H9 (cell line): ENCODE data around the gene MYH9. TPM values are rescaled to one million over a fixed set of nuclear protein-coding genes. Genes with fewer than 3 reads are reported as not detected.

ENCODE experiments used
- DNase-seq: peaks from one replicate; pipeline ENCODE4 v3.0.0-alpha.2; 2017
- H2AFZ ChIP-seq: one replicate; pipeline ENCODE4 v1.6.1; 2013; ENCODE audit warnings: mild to moderate bottlenecking, low read length, control low read depth, moderate library complexity
- H2AK5ac ChIP-seq: 2 replicates; pipeline ENCODE4 v1.6.1; 2013; ENCODE audit warnings: low read length, control low read depth, mixed read lengths; ENCODE audit not compliant: insufficient read length
- H2BK120ac ChIP-seq: one replicate; pipeline ENCODE4 v1.6.1; 2013; ENCODE audit warnings: low read depth, mild to moderate bottlenecking, low read length, control low read depth, inconsistent platforms; ENCODE audit not compliant: poor library complexity, severe bottlenecking
- H2BK12ac ChIP-seq: 2 replicates; pipeline ENCODE4 v1.6.1; 2013; ENCODE audit warnings: low read length, control low read depth, mixed read lengths, low read depth; ENCODE audit not compliant: insufficient read length
- H2BK15ac ChIP-seq: 2 replicates; pipeline ENCODE4 v1.6.1; 2013; ENCODE audit warnings: low read depth, low read length, control low read depth
- H2BK20ac ChIP-seq: one replicate; pipeline ENCODE4 v1.6.1; 2013; ENCODE audit warnings: low read depth, mild to moderate bottlenecking, low read length, control low read depth, inconsistent platforms; ENCODE audit not compliant: poor library complexity, severe bottlenecking
- H2BK5ac ChIP-seq: 2 replicates; pipeline ENCODE4 v1.6.1; 2013; ENCODE audit warnings: low read length, control low read depth, mixed read lengths; ENCODE audit not compliant: insufficient read length
- H3K14ac ChIP-seq: 2 replicates; pipeline ENCODE4 v1.6.1; 2013; ENCODE audit warnings: low read length, control low read depth; ENCODE audit not compliant: insufficient read depth
- H3K18ac ChIP-seq: 2 replicates; pipeline ENCODE4 v1.6.1; 2013; ENCODE audit warnings: low read depth, mild to moderate bottlenecking, mixed read lengths, low read length, control low read depth; ENCODE audit not compliant: insufficient read length
- H3K23ac ChIP-seq: 2 replicates; pipeline ENCODE4 v1.6.1; 2013; ENCODE audit warnings: low read length, control low read depth, mixed read lengths, low read depth; ENCODE audit not compliant: insufficient read length
- H3K23me2 ChIP-seq: 2 replicates; pipeline ENCODE4 v1.6.1; 2013; ENCODE audit warnings: low read depth, mild to moderate bottlenecking, mixed read lengths, low read length, control low read depth; ENCODE audit not compliant: insufficient read length, poor library complexity, severe bottlenecking
- H3K27ac ChIP-seq: 2 replicates; pipeline ENCODE4 v1.5.1; 2013; ENCODE audit warnings: low read length, control low read depth, mixed read lengths, low read depth; ENCODE audit not compliant: insufficient read length
- H3K27me3 ChIP-seq: 2 replicates; pipeline ENCODE4 v1.6.1; 2013; ENCODE audit warnings: low read length, control low read depth, inconsistent platforms; ENCODE audit not compliant: insufficient read depth
- H3K4ac ChIP-seq: 2 replicates; pipeline ENCODE4 v1.6.1; 2013; ENCODE audit warnings: low read depth, mild to moderate bottlenecking, control low read depth, inconsistent platforms, low read length, moderate library complexity
- H3K4me1 ChIP-seq: 2 replicates; pipeline ENCODE4 v1.6.1; 2013; ENCODE audit warnings: low read length, control low read depth, inconsistent platforms; ENCODE audit not compliant: insufficient read depth
- H3K4me2 ChIP-seq: 2 replicates; pipeline ENCODE4 v1.6.1; 2013; ENCODE audit warnings: low read length, control low read depth, mixed read lengths; ENCODE audit not compliant: insufficient read length, insufficient read depth
- H3K56ac ChIP-seq: 2 replicates; pipeline ENCODE4 v1.6.1; 2013; ENCODE audit warnings: low read depth, mild to moderate bottlenecking, mixed read lengths, low read length, control low read depth; ENCODE audit not compliant: insufficient read length
- H3K79me1 ChIP-seq: 2 replicates; pipeline ENCODE4 v1.6.1; 2013; ENCODE audit warnings: low read depth, mild to moderate bottlenecking, moderate library complexity, low read length, control low read depth, inconsistent platforms; ENCODE audit not compliant: insufficient read depth, poor library complexity, severe bottlenecking
- H3K79me2 ChIP-seq: 2 replicates; pipeline ENCODE4 v1.6.1; 2013; ENCODE audit warnings: low read length, control low read depth, inconsistent platforms; ENCODE audit not compliant: insufficient read depth
- H3K9ac ChIP-seq: 2 replicates; pipeline ENCODE4 v1.6.1; 2013; ENCODE audit warnings: low read length, control low read depth, mixed read lengths; ENCODE audit not compliant: insufficient read length; ENCODE audit errors: extremely low read depth
- H3K9me3 ChIP-seq: one replicate; pipeline ENCODE4 v1.6.1; 2013; ENCODE audit warnings: low read depth, low read length, inconsistent platforms; ENCODE audit not compliant: control insufficient read depth
- H3T11ph ChIP-seq: one replicate; pipeline ENCODE4 v1.6.1; 2013; ENCODE audit warnings: mild to moderate bottlenecking, low read length, control low read depth, inconsistent platforms
- H4K20me1 ChIP-seq: one replicate; pipeline ENCODE4 v1.6.1; 2013; ENCODE audit not compliant: control insufficient read depth, insufficient read length, insufficient read depth
- H4K5ac ChIP-seq: 2 replicates; pipeline ENCODE4 v1.6.1; 2013; ENCODE audit warnings: low read depth, mild to moderate bottlenecking, mixed read lengths, low read length, control low read depth; ENCODE audit not compliant: insufficient read length
- H4K8ac ChIP-seq: replicated peaks from 2 replicates; pipeline ENCODE4 v1.6.1; 2013; ENCODE audit warnings: low read length, control low read depth, mixed read lengths, low read depth; ENCODE audit not compliant: insufficient read length
- H4K91ac ChIP-seq: 2 replicates; pipeline ENCODE4 v1.6.1; 2013; ENCODE audit warnings: low read depth, mild to moderate bottlenecking, moderate library complexity, mixed read lengths, low read length, control low read depth; ENCODE audit not compliant: insufficient read length
- H3K27ac Mint-ChIP-seq, 3 experiments: 2 replicates in 2 of 3; 3 replicates in 1 of 3; pipeline ENCODE4 v1.8.0; 2020 to 2021; ENCODE audit warnings: mixed read lengths in 3 of 3, mild to moderate bottlenecking in 1 of 3, moderate library complexity in 1 of 3
- H3K27me3 Mint-ChIP-seq: 2 replicates; pipeline ENCODE4 v1.8.0; 2021; ENCODE audit warnings: low read depth, mild to moderate bottlenecking, moderate library complexity, mixed read lengths
- H3K36me3 Mint-ChIP-seq, 3 experiments: 2 replicates in 2 of 3; 3 replicates in 1 of 3; pipeline ENCODE4 v1.8.0; 2020 to 2021; ENCODE audit warnings: low read depth in 3 of 3, mixed read lengths in 3 of 3; ENCODE audit not compliant: insufficient read depth in 1 of 3
- H3K4me1 Mint-ChIP-seq, 2 experiments: 2 replicates each; pipeline ENCODE4 v1.8.0; 2020; ENCODE audit warnings: mixed read lengths in 2 of 2
- H3K4me3 Mint-ChIP-seq, 2 experiments: 2 replicates in 1 of 2; 3 replicates in 1 of 2; pipeline ENCODE4 v1.8.0; 2020 to 2021; ENCODE audit warnings: mild to moderate bottlenecking in 2 of 2, mixed read lengths in 2 of 2, moderate library complexity in 1 of 2
- H3K9me3 Mint-ChIP-seq, 2 experiments: 2 replicates in 1 of 2; 3 replicates in 1 of 2; pipeline ENCODE4 v1.8.0; 2020; ENCODE audit warnings: mild to moderate bottlenecking in 2 of 2, mixed read lengths in 2 of 2, moderate library complexity in 1 of 2
- WGBS: extraction: QIAGEN DNeasy Blood & Tissue Kit; methylation state at CpG from one replicate; pipeline ENCODE4 v1.1.7; 2013; ENCODE audit warnings: missing lambda C conversion rate, low lambda C conversion rate, mixed read lengths; ENCODE audit not compliant: insufficient read length; ENCODE audit errors: extremely low coverage; 5-methylcytosine and 5-hydroxymethylcytosine counted together
- total RNA-seq: library from RNA; stranded (reverse); gene quantifications from 2 replicates; pipeline ENCODE4 v1.2.1, GENCODE V29; 2021
- TF ChIP-seq, protein P1 (sequence below): fragments of 200-600 bp; sonication (generic); conservative IDR thresholded peaks from 3 replicates; pipeline ENCODE4 v1.8.0; 2021; ENCODE audit warnings: antibody characterized with exemption, mild to moderate bottlenecking

MYH9 gene
- total RNA-seq, 1 experiment from 2014 or later: 266 TPM

DNA sequence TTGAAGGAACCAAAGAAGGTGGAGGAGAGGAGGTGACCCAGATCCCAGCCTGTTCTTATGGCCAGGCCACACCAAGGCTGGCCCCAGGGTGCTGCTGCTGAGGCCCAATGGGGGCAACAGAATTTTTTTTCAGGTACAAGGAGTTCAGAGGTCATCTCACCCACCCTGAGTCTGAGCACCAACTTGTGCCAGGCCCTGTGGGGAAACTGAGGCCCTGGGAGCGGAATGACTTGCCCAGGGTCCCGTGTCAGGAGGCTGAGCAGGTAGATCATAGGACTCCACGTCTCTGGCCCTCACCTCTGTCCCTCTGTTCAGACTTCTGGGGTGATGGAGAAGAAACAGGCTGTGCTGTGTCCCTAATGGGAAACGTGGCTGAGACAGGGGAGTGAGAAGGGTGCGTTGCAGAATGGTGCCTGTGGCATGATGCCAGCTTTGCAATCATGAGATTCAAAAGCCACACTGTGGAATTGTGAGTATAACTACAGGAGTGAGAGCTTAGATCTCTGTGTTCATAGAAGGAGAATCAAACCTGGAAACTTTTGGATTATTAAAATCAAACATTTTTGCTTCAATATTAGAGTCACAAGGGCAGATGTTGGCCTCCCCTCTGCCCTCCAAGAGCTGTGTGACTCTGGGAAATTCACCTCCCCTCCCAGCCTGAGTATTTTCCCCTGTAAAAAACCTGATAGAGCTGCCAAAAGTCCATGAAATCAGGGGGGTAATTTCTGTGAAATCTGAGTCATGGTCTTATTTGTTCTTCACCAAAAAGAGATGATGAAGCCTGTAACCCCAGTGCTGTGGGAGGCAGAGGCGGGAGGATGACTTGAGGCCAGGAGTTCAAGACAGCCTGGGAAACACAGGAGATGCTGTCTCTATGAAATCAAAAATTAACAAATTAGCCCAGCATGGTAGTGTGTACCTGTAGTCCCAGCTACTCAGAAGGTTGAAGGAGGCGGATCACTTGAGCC, 134.0 kb downstream of the MYH9 start:
- no peak overlapping the region for H3T11ph ChIP-seq
- H3K4ac ChIP-seq: no peak overlapping the region
- H4K8ac ChIP-seq: no peak overlapping the region
- Mint-ChIP-seq H3K36me3 (peaks cover 1 to 9% (median 5%) of the 10 kb centered on the region in 3 experiments; a peak in 5 of 7 replicates), H3K4me1 (peaks cover 46 to 49% of the 10 kb centered on the region in 2 experiments), H3K9me3 (peaks cover 5 to 9% of the 10 kb centered on the region in 2 experiments), H3K27ac (no peak overlapping the region), H3K4me3 (no peak overlapping the region), H3K27me3 (peaks cover 2% of the 10 kb centered on the region)
- no peak overlapping the region for H2BK120ac ChIP-seq
- TF ChIP-seq, protein P1, sequence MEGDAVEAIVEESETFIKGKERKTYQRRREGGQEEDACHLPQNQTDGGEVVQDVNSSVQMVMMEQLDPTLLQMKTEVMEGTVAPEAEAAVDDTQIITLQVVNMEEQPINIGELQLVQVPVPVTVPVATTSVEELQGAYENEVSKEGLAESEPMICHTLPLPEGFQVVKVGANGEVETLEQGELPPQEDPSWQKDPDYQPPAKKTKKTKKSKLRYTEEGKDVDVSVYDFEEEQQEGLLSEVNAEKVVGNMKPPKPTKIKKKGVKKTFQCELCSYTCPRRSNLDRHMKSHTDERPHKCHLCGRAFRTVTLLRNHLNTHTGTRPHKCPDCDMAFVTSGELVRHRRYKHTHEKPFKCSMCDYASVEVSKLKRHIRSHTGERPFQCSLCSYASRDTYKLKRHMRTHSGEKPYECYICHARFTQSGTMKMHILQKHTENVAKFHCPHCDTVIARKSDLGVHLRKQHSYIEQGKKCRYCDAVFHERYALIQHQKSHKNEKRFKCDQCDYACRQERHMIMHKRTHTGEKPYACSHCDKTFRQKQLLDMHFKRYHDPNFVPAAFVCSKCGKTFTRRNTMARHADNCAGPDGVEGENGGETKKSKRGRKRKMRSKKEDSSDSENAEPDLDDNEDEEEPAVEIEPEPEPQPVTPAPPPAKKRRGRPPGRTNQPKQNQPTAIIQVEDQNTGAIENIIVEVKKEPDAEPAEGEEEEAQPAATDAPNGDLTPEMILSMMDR: no peak
- H3K23me2 ChIP-seq: no peaks in the 10 kb centered on the region
- H2BK20ac ChIP-seq: no peak overlapping the region
- no peak overlapping the region for H3K23ac ChIP-seq
- no peak overlapping the region for H4K5ac ChIP-seq
- H3K4me1 ChIP-seq: no peaks in the 10 kb centered on the region; the same call in 1 of the 2 replicates
- no peak overlapping the region for H2AFZ ChIP-seq
- H4K20me1 ChIP-seq: no peaks in the 10 kb centered on the region
- H3K18ac ChIP-seq: no peak overlapping the region
- no peak overlapping the region for H3K56ac ChIP-seq
- no peak overlapping the region for H2BK15ac ChIP-seq
- H2BK5ac ChIP-seq: no peak overlapping the region
- H3K27me3 ChIP-seq: no peaks in the 10 kb centered on the region
- H3K9me3 ChIP-seq: no peaks in the 10 kb centered on the region
- H2BK12ac ChIP-seq: no peak overlapping the region
- H4K91ac ChIP-seq: no peak overlapping the region
- no peak overlapping the region for H3K27ac ChIP-seq
- no peak overlapping the region for H3K9ac ChIP-seq
- H3K14ac ChIP-seq: no peak overlapping the region
- WGBS: no CpG with 5 or more reads among the region's 7 CpGs
- no peaks in the 10 kb centered on the region for H3K79me1 ChIP-seq
- H3K79me2 ChIP-seq: no peaks in the 10 kb centered on the region
- H3K4me2 ChIP-seq: no peak overlapping the region
- no peak overlapping the region for H2AK5ac ChIP-seq
- DNase-seq: peak; percentile 9
